ENCODE data around the gene THAP10. TPM values are rescaled to one million over a fixed set of nuclear protein-coding genes. Genes with fewer than 3 reads are reported as not detected.

The THAP10 gene
- total and polyA plus RNA-seq, 2 donors (not counting 1 experiment from before 2014, with no cell fraction given), result 0.07 to 0.37 TPM

DNA sequence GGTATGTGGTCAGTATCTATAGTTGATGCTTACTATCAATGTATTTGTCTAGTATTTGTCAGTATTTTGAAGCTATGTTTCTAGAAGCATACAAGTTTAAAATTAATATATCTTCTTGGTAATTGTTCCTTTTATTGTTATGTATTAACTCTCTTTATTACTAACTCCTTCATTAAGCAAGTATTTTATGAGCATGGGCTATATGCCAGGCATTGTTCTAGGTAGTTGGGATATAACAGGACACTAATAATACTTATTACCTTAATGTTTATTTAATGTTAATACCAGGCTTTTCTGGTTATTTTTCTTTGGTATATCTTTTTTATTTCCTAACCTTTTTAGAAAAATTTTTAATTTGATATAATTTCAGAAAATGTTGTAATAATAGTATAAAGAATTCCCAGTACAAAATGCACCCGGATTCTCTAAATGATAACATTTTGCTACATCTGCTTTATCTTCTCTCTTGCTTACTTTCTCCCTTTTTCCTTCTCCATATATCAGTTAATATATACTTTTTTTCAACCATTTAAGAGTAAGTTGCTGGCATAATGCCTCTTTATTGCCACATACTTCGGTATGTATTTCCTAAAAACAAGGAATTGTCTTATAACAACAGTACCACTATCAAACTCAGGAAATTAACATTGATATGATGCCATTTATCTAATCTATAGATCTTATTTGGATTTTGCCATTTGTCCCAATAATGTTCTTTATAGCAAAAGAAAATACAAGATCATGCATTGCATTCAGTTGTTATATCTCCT, 31.3 kb upstream of the THAP10 start:
- Histone ChIP-seq H3K27me3 (replicated peaks in 1 of 4; ENCODE audit: control extremely low read depth in 1 of 4, control insufficient read depth in 3 of 4, insufficient read depth in 4 of 4, low read length in 3 of 4) (no peaks in the 10 kb centered on the region), H3K9ac (ENCODE audit: low read length) (no peak overlapping the region), H3K4me3 (ENCODE audit: control extremely low read depth in 1 of 5, extremely low read depth in 1 of 5, insufficient read depth in 1 of 5, low read depth in 2 of 5, low read length in 4 of 5) (no peak overlapping the region), H3K36me3 (replicated peaks in 1 of 2; ENCODE audit: control extremely low read depth in 1 of 2, control insufficient read depth in 1 of 2, extremely low read depth in 1 of 2, insufficient read depth in 2 of 2, low read length in 1 of 2) (no peaks in the 10 kb centered on the region), H3K9me3 (ENCODE audit: control extremely low read depth in 1 of 3, control insufficient read depth in 2 of 3, insufficient read depth in 1 of 3, low read length in 2 of 3) (no peaks in the 10 kb centered on the region), H4K20me1 (ENCODE audit: control insufficient read depth, insufficient read depth, low read length, poor library complexity, severe bottlenecking) (no peaks in the 10 kb centered on the region), H3K79me2 (ENCODE audit: control insufficient read depth, insufficient read depth, low read length) (no peaks in the 10 kb centered on the region), H3K4me2 (replicated peaks; ENCODE audit: low read depth, low read length, poor library complexity, severe bottlenecking) (no peak overlapping the region), H2AFZ (ENCODE audit: insufficient read depth, low read depth, low read length, poor library complexity, severe bottlenecking) (no peak overlapping the region), H3K4me1 (ENCODE audit: control insufficient read depth in 2 of 2, insufficient read depth in 2 of 2, low read length in 2 of 2) (no peaks in the 10 kb centered on the region), H3K27ac (ENCODE audit: low read length in 2 of 2) (no peak overlapping the region)
- Mint-ChIP-seq H3K9me3 (ENCODE audit: insufficient read depth) (peaks cover 5% of the 10 kb centered on the region), H3K4me1 (no peaks in the 10 kb centered on the region), H3K27ac (no peak overlapping the region), H3K4me3 (no peak overlapping the region), H3K27me3 (peaks cover 21% of the 10 kb centered on the region)
- no peak for TF ChIP-seq EZH2 (IDR thresholded peaks at IDR 0.05; ENCODE audit: borderline replicate concordance, insufficient read depth, low read depth, low read length, poor library complexity, severe bottlenecking)
- TF ChIP-seq, protein P1, sequence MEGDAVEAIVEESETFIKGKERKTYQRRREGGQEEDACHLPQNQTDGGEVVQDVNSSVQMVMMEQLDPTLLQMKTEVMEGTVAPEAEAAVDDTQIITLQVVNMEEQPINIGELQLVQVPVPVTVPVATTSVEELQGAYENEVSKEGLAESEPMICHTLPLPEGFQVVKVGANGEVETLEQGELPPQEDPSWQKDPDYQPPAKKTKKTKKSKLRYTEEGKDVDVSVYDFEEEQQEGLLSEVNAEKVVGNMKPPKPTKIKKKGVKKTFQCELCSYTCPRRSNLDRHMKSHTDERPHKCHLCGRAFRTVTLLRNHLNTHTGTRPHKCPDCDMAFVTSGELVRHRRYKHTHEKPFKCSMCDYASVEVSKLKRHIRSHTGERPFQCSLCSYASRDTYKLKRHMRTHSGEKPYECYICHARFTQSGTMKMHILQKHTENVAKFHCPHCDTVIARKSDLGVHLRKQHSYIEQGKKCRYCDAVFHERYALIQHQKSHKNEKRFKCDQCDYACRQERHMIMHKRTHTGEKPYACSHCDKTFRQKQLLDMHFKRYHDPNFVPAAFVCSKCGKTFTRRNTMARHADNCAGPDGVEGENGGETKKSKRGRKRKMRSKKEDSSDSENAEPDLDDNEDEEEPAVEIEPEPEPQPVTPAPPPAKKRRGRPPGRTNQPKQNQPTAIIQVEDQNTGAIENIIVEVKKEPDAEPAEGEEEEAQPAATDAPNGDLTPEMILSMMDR (IDR thresholded peaks at IDR 0.05), result no peak
- intact Hi-C loops (cut with micrococcal nuclease), result no loop called here
- WGBS (ENCODE audit: insufficient coverage), result no CpG with 5 or more reads among the region's 2 CpGs
- ChIA-PET POLR2A (no interaction called here), CTCF (no interaction called here)
- ATAC-seq (ENCODE audit: low read depth) (no peak), DNase-seq (no peak)

DNA sequence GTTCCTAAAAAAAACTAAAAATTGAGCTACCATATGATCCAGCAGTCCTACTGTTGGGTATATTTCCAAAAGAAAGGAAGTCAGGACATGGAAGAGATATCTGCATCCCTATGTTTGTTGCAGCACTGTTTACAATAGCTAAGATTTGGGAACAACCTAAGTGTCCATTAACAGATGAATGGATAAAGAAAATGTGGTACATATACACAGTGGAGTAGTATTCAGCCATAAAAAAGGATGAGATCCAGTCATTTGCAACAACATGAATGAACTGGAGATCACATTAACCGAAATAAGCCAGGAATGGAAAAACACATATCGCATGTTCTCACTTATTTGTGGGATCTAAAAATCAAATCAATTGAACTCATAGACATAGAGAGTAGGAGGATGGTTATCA, 29.9 kb upstream of the THAP10 start:
- ATAC-seq (ENCODE audit: low read depth), result no peak
- Histone ChIP-seq H3K27ac (ENCODE audit: low read length in 2 of 2) (no peak overlapping the region), H3K36me3 (replicated peaks in 1 of 2; ENCODE audit: control extremely low read depth in 1 of 2, control insufficient read depth in 1 of 2, extremely low read depth in 1 of 2, insufficient read depth in 2 of 2, low read length in 1 of 2) (no peaks in the 10 kb centered on the region), H3K9ac (ENCODE audit: low read length) (no peak overlapping the region), H3K4me2 (replicated peaks; ENCODE audit: low read depth, low read length, poor library complexity, severe bottlenecking) (no peak overlapping the region), H3K27me3 (replicated peaks in 1 of 4; ENCODE audit: control extremely low read depth in 1 of 4, control insufficient read depth in 3 of 4, insufficient read depth in 4 of 4, low read length in 3 of 4) (no peaks in the 10 kb centered on the region), H2AFZ (ENCODE audit: insufficient read depth, low read depth, low read length, poor library complexity, severe bottlenecking) (no peak overlapping the region), H3K4me3 (ENCODE audit: control extremely low read depth in 1 of 5, extremely low read depth in 1 of 5, insufficient read depth in 1 of 5, low read depth in 2 of 5, low read length in 4 of 5) (no peak overlapping the region), H3K4me1 (ENCODE audit: control insufficient read depth in 2 of 2, insufficient read depth in 2 of 2, low read length in 2 of 2) (no peaks in the 10 kb centered on the region), H3K9me3 (ENCODE audit: control extremely low read depth in 1 of 3, control insufficient read depth in 2 of 3, insufficient read depth in 1 of 3, low read length in 2 of 3) (peaks cover 0 to 10% (median 0%) of the 10 kb centered on the region in 3 donors), H4K20me1 (ENCODE audit: control insufficient read depth, insufficient read depth, low read length, poor library complexity, severe bottlenecking) (no peaks in the 10 kb centered on the region), H3K79me2 (ENCODE audit: control insufficient read depth, insufficient read depth, low read length) (no peaks in the 10 kb centered on the region)
- DNase-seq, result no peak
- peaks cover 5% of the 10 kb centered on the region for H3K9me3 Mint-ChIP-seq (ENCODE audit: insufficient read depth)
- no peak for TF ChIP-seq EZH2 (IDR thresholded peaks at IDR 0.05; ENCODE audit: borderline replicate concordance, insufficient read depth, low read depth, low read length, poor library complexity, severe bottlenecking)
- TF ChIP-seq, protein P1 (IDR thresholded peaks at IDR 0.05), result no peak
- ChIA-PET POLR2A (no interaction called here), CTCF (no interaction called here)
- H3K4me3 Mint-ChIP-seq, result no peak overlapping the region
- intact Hi-C loops (cut with micrococcal nuclease), result no loop called here
- peaks cover 18% of the 10 kb centered on the region for H3K27me3 Mint-ChIP-seq
- H3K4me1 Mint-ChIP-seq, result no peaks in the 10 kb centered on the region
- WGBS (ENCODE audit: insufficient coverage), result 100% methylated on average over 1 of the region's 2 CpGs
- H3K27ac Mint-ChIP-seq, result no peak overlapping the region

All from B cell (primary cell).